Large intestine (tissue), 3 donors: ENCODE results near the gene PTPN12. TPM values are rescaled to one million over a fixed set of nuclear protein-coding genes. Genes with fewer than 3 reads are reported as not detected.
"Not testable (repeated sequence)": the region's sequence is repeated elsewhere in the genome, so short reads cannot be mapped to it uniquely, and the experiment has no call there.

Source experiments
- DNase-seq, 2 donors: peaks; one replicate each; pipeline versions ENCODE4 v3.0.0 to v3.0.0-alpha.2; 2013
- H3K27ac ChIP-seq: one replicate; pipeline ENCODE4 v1.5.1; 2013; ENCODE audit warnings: low read length
- H3K27me3 ChIP-seq: 2 replicates; pipeline ENCODE4 v1.6.1; 2013; ENCODE audit warnings: low read length; ENCODE audit not compliant: control insufficient read depth, insufficient read depth
- H3K36me3 ChIP-seq: 2 replicates; pipeline ENCODE4 v1.6.1; 2013; ENCODE audit warnings: low read length; ENCODE audit not compliant: control insufficient read depth, insufficient read depth
- H3K4me1 ChIP-seq: one replicate; pipeline ENCODE4 v1.6.1; 2013; ENCODE audit warnings: low read length; ENCODE audit not compliant: control insufficient read depth, insufficient read depth
- H3K4me3 ChIP-seq: one replicate; pipeline ENCODE4 v1.5.1; 2013; ENCODE audit warnings: low read length
- H3K9me3 ChIP-seq: one replicate; pipeline ENCODE4 v1.6.1; 2013; ENCODE audit warnings: mild to moderate bottlenecking, low read depth, low read length, moderate library complexity; ENCODE audit not compliant: control insufficient read depth
- WGBS: methylation state at CpG from one replicate; pipeline ENCODE4 v1.1.5; 2013; ENCODE audit warnings: low lambda C conversion rate; ENCODE audit not compliant: insufficient coverage; 5-methylcytosine and 5-hydroxymethylcytosine counted together
- polyA plus RNA-seq: library from polyadenylated mRNA; unstranded; fragments of 120-200 nt; gene quantifications from one replicate; pipeline ENCODE4 v1.2.1, GENCODE V29; 2013

PTPN12 gene
- polyA plus RNA-seq, 1 donor = 47.6 TPM

DNA sequence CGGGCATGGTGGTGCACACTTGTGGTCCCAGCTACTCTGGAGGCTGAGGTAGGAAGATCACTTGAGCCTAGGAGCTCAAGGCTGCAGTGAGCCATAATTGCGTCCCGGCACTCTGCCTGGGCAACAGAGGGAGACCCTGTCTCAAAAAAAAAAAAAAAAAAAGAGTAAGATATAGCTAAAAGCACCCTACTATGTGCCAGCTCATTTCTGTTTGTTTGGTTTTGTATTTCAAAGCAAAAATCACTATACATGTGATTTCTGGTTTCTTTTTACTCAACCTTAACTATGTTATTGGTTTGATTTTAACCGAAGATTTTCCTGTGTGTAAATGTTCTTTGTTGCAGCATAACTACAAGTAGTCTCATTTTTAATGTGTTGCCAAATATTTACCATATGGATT lies 92.7 kb downstream of the PTPN12 start:
- WGBS = 100% methylated on average over 1 of the region's 4 CpGs

DNA sequence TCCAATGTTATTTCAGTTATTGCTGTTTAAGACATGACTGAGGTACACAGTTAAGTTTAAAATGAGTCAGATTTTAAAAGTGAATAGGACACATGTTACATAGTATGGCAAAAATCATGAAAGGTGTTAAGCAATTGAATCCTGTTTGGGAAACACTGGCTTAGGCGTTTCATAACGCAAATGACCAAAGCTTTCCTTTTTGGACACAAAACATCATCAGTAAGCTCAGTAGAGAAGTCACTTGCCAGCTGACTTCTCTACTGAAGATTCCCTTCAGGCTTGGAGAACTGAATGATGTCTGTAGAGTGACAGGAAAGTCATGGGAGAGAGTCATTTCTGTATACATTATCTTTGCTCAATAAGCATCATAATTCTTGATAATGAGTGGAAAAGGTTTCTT lies 94.7 kb downstream of the PTPN12 start:
- H3K27ac ChIP-seq = no peak overlapping the region
- H3K36me3 ChIP-seq = peaks cover 29% of the 10 kb centered on the region
- no peak overlapping the region for H3K4me3 ChIP-seq
- no peaks in the 10 kb centered on the region for H3K4me1 ChIP-seq
- WGBS = no CpG with 5 or more reads among the region's 2 CpGs
- DNase-seq = no peak
- H3K27me3 ChIP-seq = no peaks in the 10 kb centered on the region
- no peaks in the 10 kb centered on the region for H3K9me3 ChIP-seq

More for the DNA sequence above, 92.7 kb downstream of the PTPN12 start:
- H3K36me3 ChIP-seq = peaks cover 35% of the 10 kb centered on the region
- DNase-seq = no peak
- H3K27ac ChIP-seq = no peak overlapping the region
- no peaks in the 10 kb centered on the region for H3K27me3 ChIP-seq
- no peaks in the 10 kb centered on the region for H3K4me1 ChIP-seq
- H3K4me3 ChIP-seq = no peak overlapping the region
- H3K9me3 ChIP-seq = no peaks in the 10 kb centered on the region

DNA sequence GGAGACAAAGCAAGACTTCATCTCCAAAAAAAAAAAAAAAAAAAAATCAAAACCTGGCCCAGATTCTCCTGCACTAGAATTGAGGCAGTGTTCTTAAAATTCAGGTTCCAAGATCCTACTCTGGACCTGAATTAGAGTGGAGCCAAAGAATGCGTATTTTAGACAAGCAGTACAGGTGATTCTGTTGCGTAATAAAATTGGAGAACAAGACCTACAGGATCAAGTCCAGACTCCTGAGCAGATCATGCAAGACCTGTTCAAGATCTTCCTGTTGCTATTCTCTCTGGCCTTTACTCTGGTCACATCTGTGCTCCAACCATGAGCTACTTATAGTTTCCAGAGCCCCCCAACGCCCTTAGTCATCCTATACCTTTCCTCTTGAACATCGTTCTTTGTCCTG lies 107.7 kb downstream of the PTPN12 start:
- Histone ChIP-seq H3K27me3 (no peaks in the 10 kb centered on the region), H3K4me1 (no peaks in the 10 kb centered on the region), H3K36me3 (peaks cover 31% of the 10 kb centered on the region), H3K9me3 (no peaks in the 10 kb centered on the region), H3K4me3 (no peak overlapping the region), H3K27ac (no peak overlapping the region)
- DNase-seq = no peak
- WGBS = no CpG with 5 or more reads among the region's 4 CpGs

DNA sequence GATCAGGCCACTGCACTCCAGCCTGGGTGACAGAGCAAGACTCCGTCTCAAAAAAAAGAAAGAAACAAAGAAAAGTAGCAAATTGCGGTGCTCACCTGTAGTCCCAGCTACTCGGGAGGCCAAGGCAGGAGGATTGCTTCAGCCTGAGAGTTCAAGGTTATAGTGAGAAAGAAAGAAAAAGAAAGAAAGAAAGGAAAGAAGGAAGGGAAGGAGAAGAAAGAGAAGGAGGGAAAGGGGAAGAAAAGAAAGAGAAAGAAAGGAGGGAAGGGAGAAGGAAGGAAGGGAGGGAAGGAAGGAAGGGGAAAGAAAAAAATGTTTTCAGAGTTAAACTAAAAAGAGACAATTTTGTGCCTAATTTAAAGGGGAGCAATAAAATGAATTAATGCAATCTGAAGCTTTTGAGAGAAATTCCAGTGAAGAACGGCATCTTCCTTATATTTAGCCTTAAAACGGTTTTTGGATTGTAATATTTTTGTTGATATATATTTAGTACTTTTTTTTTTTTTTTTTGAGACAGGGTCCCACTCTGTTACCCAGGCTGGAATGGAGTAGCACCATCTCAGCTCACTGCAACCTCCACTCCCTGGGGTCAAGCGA lies 111.7 kb downstream of the PTPN12 start:
- WGBS = 93% methylated on average over 3 of the region's 6 CpGs
- Histone ChIP-seq H3K36me3 (peaks cover 19% of the 10 kb centered on the region), H3K27ac (no peak overlapping the region), H3K9me3 (no peaks in the 10 kb centered on the region), H3K4me1 (no peaks in the 10 kb centered on the region), H3K27me3 (no peaks in the 10 kb centered on the region), H3K4me3 (no peak overlapping the region)
- no peak for DNase-seq

DNA sequence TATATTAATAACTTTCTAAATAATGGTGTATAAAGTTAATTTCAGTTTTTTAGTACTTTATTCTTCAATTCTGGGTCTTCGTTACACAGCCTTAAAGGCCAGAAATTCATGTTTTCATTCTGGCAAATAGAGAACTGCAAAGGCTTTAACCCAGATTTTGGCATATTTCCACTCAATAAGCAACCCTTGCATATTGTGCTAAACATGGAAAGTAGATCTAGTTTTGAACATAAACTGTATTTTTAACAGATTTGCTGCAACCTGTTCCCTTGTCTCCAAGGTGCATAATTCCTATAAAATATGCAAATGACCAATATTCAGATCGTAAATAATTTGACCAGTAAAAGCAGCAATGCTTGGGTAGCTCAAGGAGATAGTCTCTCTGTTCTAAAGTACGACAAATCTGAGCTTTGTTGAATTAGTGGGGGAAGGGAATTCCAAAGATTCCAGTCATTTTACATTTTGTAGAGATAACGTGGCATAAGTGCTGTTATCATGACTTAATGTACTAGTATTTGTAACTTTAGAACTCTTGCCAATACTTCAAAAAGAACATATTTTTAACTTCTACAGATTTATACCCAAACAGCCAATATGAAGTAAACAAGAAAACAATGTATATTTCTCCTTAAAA lies 112.7 kb downstream of the PTPN12 start:
- H3K4me1 ChIP-seq = no peaks in the 10 kb centered on the region
- no peak for DNase-seq

DNA sequence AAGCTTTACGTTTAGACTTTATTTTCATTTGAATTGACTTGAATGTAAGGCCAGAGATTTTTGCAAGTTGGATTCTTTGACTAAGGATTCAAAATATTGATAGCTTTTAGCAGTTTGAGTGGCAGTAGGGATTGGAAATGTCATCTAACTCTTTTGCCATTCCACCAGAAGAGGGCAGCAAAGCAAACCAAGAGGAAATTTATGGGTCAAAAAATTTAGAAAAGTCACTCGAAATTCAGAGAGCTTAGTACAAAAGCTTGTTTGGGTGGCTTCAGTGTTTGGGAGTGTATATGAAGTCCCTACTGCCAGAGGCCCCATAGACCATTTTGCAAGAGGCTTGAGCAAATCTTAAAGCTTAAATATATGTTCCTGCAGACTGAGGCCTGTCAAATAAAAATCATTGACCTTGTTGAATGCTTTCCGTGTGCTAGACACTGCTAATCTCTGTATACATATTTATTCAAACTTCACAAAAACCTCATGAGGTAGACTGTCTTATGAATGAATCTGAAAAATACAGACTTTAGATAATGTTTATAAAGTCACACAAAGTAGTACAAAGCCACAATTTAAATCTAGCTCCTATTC lies 114.6 kb downstream of the PTPN12 start:
- Histone ChIP-seq H3K27ac (no peak overlapping the region), H3K9me3 (no peaks in the 10 kb centered on the region), H3K27me3 (no peaks in the 10 kb centered on the region), H3K4me3 (no peak overlapping the region), H3K4me1 (no peaks in the 10 kb centered on the region), H3K36me3 (peaks cover 19% of the 10 kb centered on the region)
- DNase-seq = no peak
- 40% methylated on average over 1 of the region's 3 CpGs for WGBS

More for the DNA sequence above, 112.7 kb downstream of the PTPN12 start:
- no CpG with 5 or more reads among the region's 4 CpGs for WGBS
- H3K27me3 ChIP-seq = no peaks in the 10 kb centered on the region
- H3K36me3 ChIP-seq = peaks cover 18% of the 10 kb centered on the region
- H3K9me3 ChIP-seq = no peaks in the 10 kb centered on the region
- no peak overlapping the region for H3K27ac ChIP-seq
- H3K4me3 ChIP-seq = no peak overlapping the region

DNA sequence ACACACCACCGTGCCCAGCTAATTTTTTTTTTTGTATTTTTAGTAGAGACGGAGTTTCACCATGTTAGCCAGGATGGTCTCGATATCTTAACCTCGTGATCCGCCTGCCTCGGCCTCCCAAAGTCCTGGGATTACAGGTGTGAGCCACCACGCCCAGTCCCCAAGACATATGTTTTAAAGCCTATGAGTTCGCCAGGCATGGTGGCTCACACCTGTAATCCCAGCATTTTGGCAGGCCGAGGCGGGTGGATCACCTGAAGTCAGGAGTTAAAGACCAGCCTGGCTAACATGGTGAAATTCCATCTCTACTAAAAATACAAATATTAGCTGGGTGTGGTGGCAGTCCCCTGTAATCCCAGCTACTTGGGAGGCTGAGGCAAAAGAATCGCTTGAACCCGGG lies 115.7 kb downstream of the PTPN12 start:
- not testable (repeated sequence) for H3K27me3 ChIP-seq, H3K4me3 ChIP-seq, DNase-seq, H3K27ac ChIP-seq, H3K9me3 ChIP-seq, H3K4me1 ChIP-seq
- peaks cover 18% of the 10 kb centered on the region for H3K36me3 ChIP-seq
- 90% methylated on average over 2 of the region's 12 CpGs for WGBS

DNA sequence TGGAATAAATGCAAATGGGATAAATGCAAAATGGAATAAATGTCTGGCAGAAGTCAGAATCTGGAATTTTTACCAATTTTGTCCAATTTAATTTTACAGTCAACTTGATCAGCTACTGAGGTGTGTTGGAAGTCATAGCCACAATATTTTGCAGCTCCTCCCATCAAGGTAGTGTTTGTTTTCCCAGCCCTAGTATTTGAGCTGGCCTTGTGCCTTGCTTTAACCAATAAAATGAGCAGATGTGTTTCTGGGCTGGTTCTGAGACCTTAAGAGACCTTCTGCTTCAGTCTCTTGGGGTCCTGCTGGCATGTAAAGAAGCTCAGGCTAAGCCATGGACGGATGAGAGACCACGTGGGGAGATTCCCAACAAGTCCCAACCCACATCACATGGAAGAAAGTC lies 116.5 kb downstream of the PTPN12 start:
- Histone ChIP-seq H3K36me3 (peaks cover 18% of the 10 kb centered on the region), H3K27me3 (no peaks in the 10 kb centered on the region), H3K9me3 (no peaks in the 10 kb centered on the region), H3K4me1 (no peaks in the 10 kb centered on the region), H3K27ac (no peak overlapping the region), H3K4me3 (no peak overlapping the region)
- no peak for DNase-seq
- no CpG with 5 or more reads among the region's 2 CpGs for WGBS

DNA sequence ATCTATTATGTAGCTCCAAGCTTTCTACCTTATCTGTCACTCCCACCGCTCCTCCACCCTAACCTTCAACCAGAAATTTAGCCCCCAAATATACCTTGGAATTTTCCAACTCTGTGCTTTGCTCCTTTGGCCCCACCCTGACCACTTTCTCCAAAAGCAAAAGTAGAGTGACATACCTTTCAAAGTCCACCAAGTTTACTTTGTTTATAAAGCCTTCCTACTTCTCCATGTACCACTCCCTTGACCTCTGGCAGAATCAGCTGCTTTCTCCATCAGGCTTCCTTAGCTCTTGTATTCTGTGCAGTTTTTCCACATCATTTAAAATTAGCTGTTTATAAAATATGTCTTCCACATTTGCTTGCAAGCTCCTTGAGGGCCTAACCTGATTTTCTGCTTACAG lies 118.3 kb downstream of the PTPN12 start:
- DNase-seq = peak in 1 of 2 donors; percentile 55
- Histone ChIP-seq H3K27me3 (no peaks in the 10 kb centered on the region), H3K4me3 (no peak overlapping the region), H3K4me1 (no peaks in the 10 kb centered on the region), H3K9me3 (no peaks in the 10 kb centered on the region), H3K36me3 (peaks cover 18% of the 10 kb centered on the region), H3K27ac (no peak overlapping the region)
- no CpG with 5 or more reads among the region's 1 CpG for WGBS

DNA sequence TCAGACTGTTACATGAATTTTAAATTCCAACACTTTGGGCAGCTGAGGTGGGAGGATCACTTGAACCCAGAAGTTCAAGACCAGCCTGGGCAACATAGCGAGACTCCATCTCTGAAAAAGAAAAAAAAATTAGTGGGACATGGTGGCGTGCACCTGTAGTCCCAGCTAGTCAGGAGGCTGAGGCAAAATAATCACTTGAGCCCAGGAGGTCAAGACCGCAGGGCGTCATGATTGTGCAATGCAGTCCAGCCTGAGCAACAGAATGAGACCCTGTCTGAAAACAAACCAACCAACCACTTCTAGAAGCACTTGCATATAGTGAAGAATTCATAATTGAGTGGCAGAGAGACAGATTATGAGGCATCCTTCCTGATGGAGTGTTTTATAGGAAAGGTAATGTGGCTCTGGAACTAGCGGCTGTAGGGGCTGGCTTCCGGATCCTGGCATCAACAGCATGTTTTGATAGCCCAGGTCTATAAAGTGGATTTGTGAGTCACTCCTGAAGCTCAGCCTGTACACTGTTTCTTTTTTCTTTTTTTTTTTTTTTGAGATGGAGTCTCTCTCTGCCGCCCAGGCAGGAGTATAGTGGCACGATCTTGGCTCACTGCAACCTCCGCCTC lies 118.9 kb downstream of the PTPN12 start:
- no peak overlapping the region for H3K4me3 ChIP-seq
- H3K27ac ChIP-seq = no peak overlapping the region
- DNase-seq = no peak
- H3K4me1 ChIP-seq = no peaks in the 10 kb centered on the region
- H3K27me3 ChIP-seq = no peaks in the 10 kb centered on the region
- H3K9me3 ChIP-seq = no peaks in the 10 kb centered on the region
- WGBS = 94% methylated on average over 3 of the region's 9 CpGs
- peaks cover 18% of the 10 kb centered on the region for H3K36me3 ChIP-seq
